CD14-positive monocyte (primary cell): ENCODE measurements around the gene BIRC5. TPM values are rescaled to one million over a fixed set of nuclear protein-coding genes. Genes with fewer than 3 reads are reported as not detected.

Source experiments
- DNase-seq, 3 donors: peaks; one replicate each; pipeline ENCODE4 v3.0.0-alpha.2; 2011 to 2022
- H2AFZ ChIP-seq: 2 replicates; pipeline ENCODE4 v1.6.0; 2012; ENCODE audit warnings: mild to moderate bottlenecking, low read depth, low read length, inconsistent platforms; ENCODE audit not compliant: insufficient read depth, poor library complexity, severe bottlenecking
- H3K27ac ChIP-seq, 2 donors: 1 replicate in 1 of 2; 2 replicates in 1 of 2; pipeline ENCODE4 v1.5.1; 2012 to 2013; ENCODE audit warnings: low read length in 2 of 2, control low read depth in 1 of 2, inconsistent platforms in 1 of 2, low read depth in 1 of 2, mild to moderate bottlenecking in 1 of 2
- H3K27me3 ChIP-seq, 2 donors: one replicate each; pipeline versions ENCODE4 v1.6.0 to v1.6.1; 2011 to 2013; ENCODE audit warnings: low read length in 2 of 2; ENCODE audit not compliant: control insufficient read depth in 2 of 2, insufficient read depth in 2 of 2
- H3K36me3 ChIP-seq, 2 donors: replicated peaks in 1 of 2; 1 replicate in 1 of 2; 2 replicates in 1 of 2; pipeline versions ENCODE4 v1.5.1 to v1.6.1; 2012 to 2013; ENCODE audit warnings: low read length in 2 of 2, control low read depth in 1 of 2, inconsistent platforms in 1 of 2, mild to moderate bottlenecking in 1 of 2; ENCODE audit not compliant: insufficient read depth in 2 of 2, control insufficient read depth in 1 of 2
- H3K4me1 ChIP-seq, 2 donors: 1 replicate in 1 of 2; 2 replicates in 1 of 2; pipeline versions ENCODE4 v1.5.1 to v1.6.1; 2012 to 2013; ENCODE audit warnings: low read length in 2 of 2, control low read depth in 1 of 2, inconsistent platforms in 1 of 2, mild to moderate bottlenecking in 1 of 2, moderate library complexity in 1 of 2; ENCODE audit not compliant: insufficient read depth in 2 of 2, control insufficient read depth in 1 of 2
- H3K4me2 ChIP-seq: replicated peaks from 2 replicates; pipeline ENCODE3; 2012; ENCODE audit warnings: low read length, moderate library complexity, mild to moderate bottlenecking; ENCODE audit not compliant: poor library complexity, severe bottlenecking; ENCODE audit errors: extremely low read depth
- H3K4me3 ChIP-seq, 3 experiments: fragments of 200-600 bp in 1 of 3; sonication (generic) in 1 of 3; replicated peaks in 1 of 3; 1 replicate in 2 of 3; 2 replicates in 1 of 3; pipeline ENCODE4 v1.5.1; 2011 to 2013; ENCODE audit warnings: low read length in 3 of 3, mild to moderate bottlenecking in 3 of 3, control low read depth in 2 of 3, low read depth in 2 of 3, inconsistent platforms in 1 of 3, moderate library complexity in 1 of 3
- H3K79me2 ChIP-seq: 2 replicates; pipeline ENCODE4 v1.6.0; 2012; ENCODE audit warnings: mild to moderate bottlenecking, control low read depth, inconsistent platforms, low read length, moderate library complexity; ENCODE audit not compliant: insufficient read depth
- H3K9ac ChIP-seq: 2 replicates; pipeline ENCODE4 v1.6.0; 2017; ENCODE audit warnings: low read length, mild to moderate bottlenecking; ENCODE audit not compliant: insufficient read depth, poor library complexity, severe bottlenecking
- H3K9me3 ChIP-seq, 2 donors: replicated peaks in 1 of 2; 1 replicate in 1 of 2; 2 replicates in 1 of 2; pipeline versions ENCODE4 v1.5.1 to v1.6.1; 2012 to 2013; ENCODE audit warnings: low read length in 2 of 2, control low read depth in 1 of 2; ENCODE audit not compliant: control insufficient read depth in 1 of 2, insufficient read depth in 1 of 2
- H4K20me1 ChIP-seq: 2 replicates; pipeline ENCODE4 v1.6.0; 2012; ENCODE audit warnings: mild to moderate bottlenecking, low read length, control low read depth, moderate library complexity; ENCODE audit not compliant: insufficient read depth
- H3K27ac Mint-ChIP-seq, 7 donors: one replicate each; pipeline ENCODE4 v1.8.0; 2020; ENCODE audit warnings: mild to moderate bottlenecking in 7 of 7, mixed read lengths in 7 of 7, moderate library complexity in 6 of 7, inconsistent platforms in 2 of 7
- H3K27me3 Mint-ChIP-seq, 3 donors: one replicate each; pipeline ENCODE4 v1.8.0; 2021 to 2022; ENCODE audit warnings: low read depth in 3 of 3, mild to moderate bottlenecking in 3 of 3, mixed read lengths in 3 of 3, moderate library complexity in 3 of 3, inconsistent platforms in 1 of 3
- H3K36me3 Mint-ChIP-seq, 2 donors: one replicate each; pipeline ENCODE4 v1.8.0; 2020; ENCODE audit warnings: mixed read lengths in 2 of 2, inconsistent platforms in 1 of 2, mild to moderate bottlenecking in 1 of 2
- H3K4me1 Mint-ChIP-seq: one replicate; pipeline ENCODE4 v1.8.0; 2020; ENCODE audit warnings: mild to moderate bottlenecking, mixed read lengths
- H3K4me3 Mint-ChIP-seq, 2 donors: one replicate each; pipeline ENCODE4 v1.8.0; 2020; ENCODE audit warnings: mild to moderate bottlenecking in 2 of 2, mixed read lengths in 2 of 2, moderate library complexity in 1 of 2
- H3K9me3 Mint-ChIP-seq, 7 donors: one replicate each; pipeline ENCODE4 v1.8.0; 2020 to 2022; ENCODE audit warnings: mixed read lengths in 7 of 7, mild to moderate bottlenecking in 6 of 7, moderate library complexity in 6 of 7, inconsistent platforms in 2 of 7
- CTCF ChIP-seq: fragments of 200-600 bp; IDR thresholded peaks from one replicate; pipeline ENCODE4 v1.8.0; 2022; ENCODE audit warnings: antibody characterized with exemption, mild to moderate bottlenecking
- WGBS: methylation state at CpG from one replicate; pipeline ENCODE4 v1.1.5; 2013; ENCODE audit warnings: missing lambda C conversion rate; ENCODE audit not compliant: insufficient coverage; 5-methylcytosine and 5-hydroxymethylcytosine counted together
- intact Hi-C, 2 donors: fragments of 100-400 bp; cut with micrococcal nuclease; formaldehyde crosslinking; loops; one replicate each; pipeline versions ENCODE4 v1.15.0 to v1.15.1; 2023
- polyA plus RNA-seq, 3 donors: library from polyadenylated mRNA; depleted of rRNA in 1 of 3; unstranded in 2 of 3; stranded (reverse) in 1 of 3; fragments of 300-500 nt in 2 of 3; fragments of >200 nt in 1 of 3; fragmentation: Illumina TruSeq in 2 of 3; gene quantifications; 1 replicate in 2 of 3; 2 replicates in 1 of 3; pipeline ENCODE4 v1.2.3, GENCODE V29; 2012 to 2021

BIRC5 gene
- polyA plus RNA-seq, 3 donors, result 0.20 TPM; not detected in 2

GRCh38 chr17:78235885-78236284 is 21.8 kb downstream of the BIRC5 start:
- no peak overlapping the region for H3K4me3 Mint-ChIP-seq
- H3K9me3 ChIP-seq, result peaks cover 0 to 10% of the 10 kb centered on the region in 2 donors
- H3K27me3 Mint-ChIP-seq, result peaks cover 28 to 32% (median 28%) of the 10 kb centered on the region in 3 donors
- peaks cover 11 to 21% of the 10 kb centered on the region in 2 donors for H3K27me3 ChIP-seq
- DNase-seq, result no peak
- no peak overlapping the region for H3K4me2 ChIP-seq
- H4K20me1 ChIP-seq, result no peaks in the 10 kb centered on the region
- peaks cover 4% of the 10 kb centered on the region for H3K4me1 Mint-ChIP-seq
- H3K79me2 ChIP-seq, result no peaks in the 10 kb centered on the region
- H3K36me3 Mint-ChIP-seq, result peaks cover 0 to 2% of the 10 kb centered on the region in 2 donors
- no peak for TF ChIP-seq CTCF
- peaks cover 0 to 6% of the 10 kb centered on the region in 2 donors for H3K4me1 ChIP-seq
- intact Hi-C loops, result no loop called here
- H3K27ac Mint-ChIP-seq, result no peak overlapping the region
- no peak overlapping the region for H3K9ac ChIP-seq
- peaks cover 0 to 10% (median 4%) of the 10 kb centered on the region in 7 donors for H3K9me3 Mint-ChIP-seq
- no peak overlapping the region for H2AFZ ChIP-seq
- WGBS, result no CpG with 5 or more reads among the region's 8 CpGs
- no peaks in the 10 kb centered on the region for H3K36me3 ChIP-seq
- no peak overlapping the region for H3K27ac ChIP-seq
- H3K4me3 ChIP-seq, result no peak overlapping the region

GRCh38 chr17:78236362-78237127 is 22.5 kb downstream of the BIRC5 start:
- Mint-ChIP-seq H3K4me1 (peaks cover 4% of the 10 kb centered on the region), H3K27ac (no peak overlapping the region), H3K4me3 (no peak overlapping the region), H3K36me3 (peaks cover 0 to 2% of the 10 kb centered on the region in 2 donors), H3K27me3 (peaks cover 21 to 26% (median 22%) of the 10 kb centered on the region in 3 donors), H3K9me3 (peaks cover 0 to 6% (median 1%) of the 10 kb centered on the region in 7 donors)
- no peak for TF ChIP-seq CTCF
- Histone ChIP-seq H3K4me2 (no peak overlapping the region), H3K9me3 (peaks cover 0 to 5% of the 10 kb centered on the region in 2 donors), H3K27me3 (peaks cover 9 to 15% of the 10 kb centered on the region in 2 donors), H3K9ac (no peak overlapping the region), H3K4me3 (no peak overlapping the region), H4K20me1 (no peaks in the 10 kb centered on the region), H3K27ac (no peak overlapping the region), H3K79me2 (no peaks in the 10 kb centered on the region), H3K36me3 (no peaks in the 10 kb centered on the region), H3K4me1 (peaks cover 0 to 6% of the 10 kb centered on the region in 2 donors), H2AFZ (no peak overlapping the region)
- intact Hi-C loops, result no loop called here
- 97% methylated on average over 19 of the region's 20 CpGs for WGBS
- no peak for DNase-seq
